NCI-H460 (cell line): Measurements from ENCODE around the gene MAPK11. TPM values are rescaled to one million over a fixed set of nuclear protein-coding genes. Genes with fewer than 3 reads are reported as not detected.

Source experiments
- DNase-seq: peaks from one replicate; pipeline ENCODE4 v3.0.0-alpha.2; 2016; ENCODE audit warnings: low read depth; ENCODE audit errors: extremely low read depth
- total RNA-seq: library from RNA; depleted of rRNA; stranded (reverse); fragments of >200 nt; shearing (Covaris generic); gene quantifications from 2 replicates; pipeline ENCODE4 v1.2.3, GENCODE V29; 2014

Gene MAPK11
- total RNA-seq, 1 experiment from 2014 or later = 1.3 TPM

GRCh38 chr22:50229370-50229769 lies 40.8 kb downstream of the MAPK11 start:
- DNase-seq = no peak

DNA sequence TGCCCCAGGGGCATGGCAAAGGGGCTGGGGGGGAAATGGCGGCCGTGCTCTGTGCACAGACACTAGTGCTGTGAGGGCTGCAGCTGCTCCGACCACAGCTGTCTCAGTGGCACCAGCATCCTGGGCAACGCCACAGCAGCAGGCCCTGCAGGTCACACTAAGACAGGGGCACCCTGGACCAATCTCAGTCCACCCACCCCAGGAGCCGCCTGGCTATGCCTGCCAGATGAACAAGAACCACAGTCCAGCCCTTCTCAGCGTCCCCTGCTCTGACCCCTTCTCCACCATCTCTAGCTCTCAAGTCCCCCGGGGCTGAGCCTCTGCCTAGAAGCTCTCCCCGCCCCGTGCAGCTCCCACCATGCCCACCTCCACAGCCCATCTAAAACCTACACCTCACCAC lies 41.8 kb downstream of the MAPK11 start:
- DNase-seq = no peak

DNA sequence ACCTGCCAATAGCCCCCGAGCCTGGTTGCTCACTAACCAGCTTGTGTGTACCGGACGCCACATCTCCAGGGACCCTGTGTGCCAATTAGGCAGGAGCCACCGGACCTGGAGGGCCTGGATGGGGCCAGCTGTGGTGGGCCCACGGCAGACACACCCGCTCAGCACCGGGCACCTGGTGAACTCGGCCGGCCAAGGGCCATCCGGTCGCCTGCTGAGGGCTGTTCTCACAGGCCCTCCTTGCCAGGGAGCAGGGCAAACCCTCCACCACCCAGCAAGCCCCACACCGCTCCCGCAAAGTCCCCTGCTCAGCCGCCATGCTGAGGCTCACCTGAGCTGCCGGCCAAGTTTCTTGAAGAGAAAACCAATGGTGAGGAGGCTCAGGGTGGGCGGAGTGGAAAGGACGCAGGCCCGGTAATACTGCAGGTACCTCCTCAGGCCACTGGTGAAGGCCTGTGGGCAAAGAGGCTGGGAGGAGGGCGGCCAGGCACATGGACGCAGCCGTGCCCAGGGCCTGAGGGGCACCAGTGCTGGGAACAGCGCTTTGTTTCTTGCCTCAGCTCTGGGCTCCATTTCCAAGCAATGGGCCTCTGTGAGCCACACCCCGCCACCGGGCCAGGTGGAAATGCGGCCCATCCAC lies 42.5 kb downstream of the MAPK11 start:
- DNase-seq = no peak

DNA sequence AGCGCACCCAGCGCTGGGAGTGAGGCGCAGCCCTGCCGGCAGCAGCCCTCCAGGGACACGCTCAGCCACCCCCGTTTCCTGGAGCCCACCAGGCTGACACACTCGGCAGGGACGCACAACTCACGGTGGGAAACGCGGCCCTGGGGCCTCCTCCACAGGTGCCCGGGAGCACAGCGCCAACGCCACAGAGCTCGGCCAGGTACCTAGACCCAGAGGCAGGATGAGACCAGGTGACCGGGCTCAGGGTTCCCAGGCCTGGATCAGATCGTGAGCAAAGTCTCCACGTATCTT lies 43.4 kb downstream of the MAPK11 start:
- no peak for DNase-seq

DNA sequence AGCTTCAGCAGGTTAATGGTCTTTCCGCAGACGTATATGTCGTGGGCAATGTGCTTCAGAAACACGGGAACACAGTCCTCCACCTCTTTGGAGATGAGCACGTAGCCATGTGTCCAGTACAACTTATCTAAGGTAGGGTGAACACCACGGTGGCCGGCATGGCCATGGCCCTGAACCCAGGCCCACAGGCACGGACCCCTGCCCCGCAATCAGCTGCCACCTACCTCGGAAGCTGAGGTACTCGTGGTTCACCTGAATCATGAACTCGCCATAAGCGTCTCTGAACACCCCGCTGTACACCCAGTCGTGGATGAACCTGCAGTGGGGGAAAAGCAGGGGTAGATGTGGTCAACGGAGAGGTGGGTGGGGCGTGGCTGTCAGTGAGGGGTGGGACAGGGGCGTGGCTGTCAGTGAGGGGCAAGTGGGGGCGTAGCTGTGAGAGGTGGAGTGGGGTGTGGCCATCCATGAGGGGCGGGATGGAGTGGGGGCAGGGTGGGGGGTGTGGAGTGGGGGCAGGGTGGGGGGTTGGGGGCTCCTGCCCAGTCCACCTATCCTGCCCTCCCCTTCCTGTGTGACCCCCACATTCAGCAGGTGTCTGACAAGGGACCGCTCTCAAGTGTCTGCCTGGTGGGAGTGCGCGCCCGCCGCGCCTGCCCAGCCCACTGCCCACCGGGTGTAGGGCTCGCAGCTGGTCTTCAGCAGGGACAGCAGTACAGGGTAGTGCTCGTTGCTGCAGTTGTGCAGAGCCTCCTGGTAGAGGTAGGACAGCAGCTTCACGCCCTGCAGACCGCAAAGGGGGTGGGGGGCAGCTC lies 43.9 kb downstream of the MAPK11 start:
- no peak for DNase-seq

DNA sequence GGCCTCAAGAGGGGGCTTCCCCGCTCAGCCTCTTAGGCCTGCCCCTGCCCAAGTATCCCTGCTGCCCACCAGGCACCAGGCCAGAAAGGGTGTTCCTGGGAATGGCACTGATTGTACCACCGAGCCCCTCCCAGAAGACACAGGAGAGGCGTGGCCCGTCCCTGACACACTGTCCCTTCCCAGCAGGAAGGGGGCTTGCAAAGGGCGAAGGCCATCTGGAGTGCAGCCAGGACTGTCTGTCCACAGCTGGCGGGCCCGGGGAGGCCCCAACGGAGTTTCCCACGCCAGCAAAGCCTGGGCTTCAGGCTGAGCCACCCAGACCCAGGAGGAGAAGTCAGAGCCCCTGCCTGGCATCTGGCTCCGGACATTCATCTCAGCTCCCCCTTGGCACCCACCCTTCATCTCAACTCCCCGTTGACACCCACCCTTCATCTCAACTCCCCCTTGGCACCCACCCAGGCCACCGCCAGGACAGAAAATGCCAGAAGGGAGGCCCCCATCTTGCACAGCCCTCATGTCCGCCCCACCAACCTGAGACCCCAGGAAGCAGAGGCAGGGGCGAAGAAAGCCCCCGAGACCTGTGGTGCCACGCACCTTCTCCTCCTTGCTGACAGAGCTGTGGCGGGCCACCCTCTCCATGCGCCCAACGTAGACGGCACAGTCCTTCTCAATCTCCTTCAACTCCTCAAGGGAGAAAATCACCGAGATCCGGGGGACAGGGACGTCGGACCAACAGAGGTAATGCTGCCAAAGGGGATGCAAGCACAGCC lies 44.8 kb downstream of the MAPK11 start:
- DNase-seq = no peak

DNA sequence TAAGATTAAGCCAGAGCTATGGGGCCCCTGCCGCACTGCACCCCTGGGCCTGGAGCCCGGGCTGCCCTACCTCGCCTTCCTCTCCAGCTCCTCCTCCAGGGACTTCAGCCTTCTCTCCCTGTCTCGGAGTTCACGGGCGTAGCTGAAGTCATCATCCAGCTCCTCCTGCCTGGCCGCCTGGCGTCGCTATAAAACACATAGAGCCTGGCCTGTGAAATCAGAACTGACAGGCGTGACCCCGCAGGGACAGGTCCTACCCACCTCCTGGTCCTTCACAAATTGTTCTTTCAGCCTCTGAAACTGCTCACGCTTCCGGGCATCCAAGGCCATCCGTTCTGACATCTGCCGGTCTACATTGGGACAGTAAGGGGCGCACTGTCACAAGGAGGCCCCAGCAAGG lies 46.1 kb downstream of the MAPK11 start:
- no peak for DNase-seq

GRCh38 chr22:50222508-50222907 lies 47.7 kb downstream of the MAPK11 start:
- DNase-seq = no peak

DNA sequence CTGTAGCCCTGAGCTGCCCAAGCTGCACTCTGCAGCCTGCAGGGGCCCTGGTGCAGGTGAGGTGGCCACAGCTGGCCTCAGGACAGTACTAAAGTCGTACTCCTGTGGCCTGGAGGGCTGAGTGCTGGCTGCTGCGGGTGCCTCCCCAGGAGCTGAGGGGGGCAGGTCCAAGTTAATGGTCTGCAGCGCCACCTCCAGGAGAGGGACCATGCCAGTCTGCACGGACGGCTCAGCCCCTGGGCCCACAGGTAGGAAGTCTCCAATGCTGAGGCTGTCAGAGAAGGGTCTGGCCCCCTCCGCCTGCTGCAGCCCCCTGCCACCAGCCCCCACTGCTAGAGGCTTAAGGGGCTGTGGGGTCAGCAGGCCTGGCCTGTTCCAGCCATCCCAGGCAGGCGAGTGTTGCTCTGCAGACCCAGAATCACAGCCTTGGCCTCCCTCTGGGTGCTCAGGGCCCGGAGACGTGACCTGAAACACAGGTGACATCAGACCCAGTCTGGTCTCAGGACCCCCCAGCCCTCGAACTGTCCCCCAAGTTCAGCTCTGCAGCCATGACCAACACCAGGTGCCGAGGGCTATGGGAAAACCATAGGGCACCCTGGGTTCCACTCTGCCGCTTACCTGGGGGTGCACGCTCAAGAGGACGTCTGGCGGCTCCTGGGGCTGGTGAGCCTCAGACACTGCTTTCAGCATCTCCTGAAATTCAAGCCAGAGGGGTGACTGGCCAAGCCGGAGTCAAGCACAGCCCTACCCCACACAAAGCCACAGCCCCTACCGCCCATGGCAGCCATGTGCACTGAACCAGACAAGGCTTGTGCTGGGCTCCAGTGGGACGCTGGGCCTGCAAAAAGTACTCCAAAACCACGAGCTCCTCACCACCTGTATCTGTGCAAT lies 48.5 kb downstream of the MAPK11 start:
- no peak for DNase-seq

GRCh38 chr22:50220603-50221409 lies 49.4 kb downstream of the MAPK11 start:
- no peak for DNase-seq

DNA sequence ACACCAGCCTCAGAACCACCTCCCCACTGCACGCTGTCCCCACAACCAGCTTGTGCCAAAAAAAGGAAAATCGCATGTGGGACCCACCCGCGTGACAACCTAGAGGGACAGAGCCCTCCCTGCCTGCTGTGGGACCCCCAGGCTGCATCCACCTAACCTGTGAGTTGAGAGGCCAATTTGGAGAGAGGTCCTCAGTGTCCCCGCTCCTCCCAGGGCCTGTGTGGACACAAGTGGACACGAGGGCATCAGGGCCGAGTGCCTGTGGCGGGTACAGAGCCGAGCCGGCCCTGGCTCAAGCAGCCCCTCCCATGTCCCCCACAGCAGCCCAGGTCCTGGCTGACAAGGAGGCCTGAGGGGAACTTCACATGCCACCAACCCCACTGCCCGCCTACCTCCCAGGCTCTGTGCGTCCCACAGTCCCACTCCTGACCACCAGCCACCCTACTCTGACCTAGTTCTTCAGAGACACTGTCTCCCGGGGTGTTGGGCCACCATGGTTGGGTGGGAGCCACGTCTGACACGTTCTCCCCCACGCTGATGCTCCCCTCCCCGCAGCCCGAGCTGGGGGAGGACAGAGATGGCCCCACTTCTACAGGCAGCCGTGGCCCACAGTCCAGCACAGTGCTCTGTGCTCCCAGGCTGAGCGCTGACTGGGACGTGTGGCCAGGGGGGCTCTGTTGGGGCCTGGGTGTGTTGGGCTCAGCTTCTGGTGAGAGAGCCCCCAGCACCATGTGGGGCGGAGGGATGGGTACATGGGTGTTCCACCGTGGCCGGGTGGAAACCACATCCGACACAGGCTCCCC lies 50.2 kb downstream of the MAPK11 start:
- DNase-seq = no peak

GRCh38 chr22:50218996-50219727 lies 51.0 kb downstream of the MAPK11 start:
- no peak for DNase-seq

DNA sequence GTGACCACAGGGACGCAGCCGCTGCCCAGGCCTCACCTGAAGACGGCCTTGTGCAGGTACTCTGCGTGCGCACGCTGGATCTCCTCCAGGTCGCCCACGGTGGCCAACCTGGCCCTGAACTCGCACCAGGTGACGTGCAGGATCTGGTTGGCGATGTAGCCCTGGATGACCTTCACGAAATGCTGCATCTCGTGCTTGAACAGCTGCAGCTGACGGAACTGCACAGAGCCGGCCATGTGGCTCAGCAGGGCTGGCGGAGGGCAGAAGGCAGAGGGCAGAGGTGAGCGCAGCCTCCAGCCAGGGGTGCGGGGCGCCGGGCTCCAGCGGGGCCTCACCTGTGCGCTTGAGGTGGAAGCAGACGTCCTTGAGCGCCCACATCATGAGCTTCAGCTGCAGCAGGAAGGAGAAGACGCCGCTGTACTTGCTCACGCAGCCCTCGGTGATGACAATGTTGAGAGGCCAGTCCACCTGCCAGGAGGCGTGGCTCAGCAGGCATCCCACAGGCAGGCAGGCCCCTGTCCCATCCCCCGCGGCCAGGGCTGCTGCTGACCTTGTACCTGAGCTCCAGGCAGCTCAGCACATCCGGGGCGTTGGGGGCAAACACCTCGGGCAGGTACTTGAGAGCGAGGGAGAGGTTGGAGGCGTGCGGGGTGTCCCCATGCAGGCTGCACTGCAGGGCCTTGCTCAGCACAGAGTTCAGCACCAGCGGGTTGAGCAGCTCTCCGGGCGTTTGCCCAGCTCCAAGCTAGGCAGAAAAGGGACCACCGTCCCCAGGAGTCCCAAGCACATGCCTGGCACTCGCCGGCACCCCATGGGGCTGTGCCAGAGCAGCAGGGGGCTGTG lies 51.8 kb downstream of the MAPK11 start:
- DNase-seq = no peak

DNA sequence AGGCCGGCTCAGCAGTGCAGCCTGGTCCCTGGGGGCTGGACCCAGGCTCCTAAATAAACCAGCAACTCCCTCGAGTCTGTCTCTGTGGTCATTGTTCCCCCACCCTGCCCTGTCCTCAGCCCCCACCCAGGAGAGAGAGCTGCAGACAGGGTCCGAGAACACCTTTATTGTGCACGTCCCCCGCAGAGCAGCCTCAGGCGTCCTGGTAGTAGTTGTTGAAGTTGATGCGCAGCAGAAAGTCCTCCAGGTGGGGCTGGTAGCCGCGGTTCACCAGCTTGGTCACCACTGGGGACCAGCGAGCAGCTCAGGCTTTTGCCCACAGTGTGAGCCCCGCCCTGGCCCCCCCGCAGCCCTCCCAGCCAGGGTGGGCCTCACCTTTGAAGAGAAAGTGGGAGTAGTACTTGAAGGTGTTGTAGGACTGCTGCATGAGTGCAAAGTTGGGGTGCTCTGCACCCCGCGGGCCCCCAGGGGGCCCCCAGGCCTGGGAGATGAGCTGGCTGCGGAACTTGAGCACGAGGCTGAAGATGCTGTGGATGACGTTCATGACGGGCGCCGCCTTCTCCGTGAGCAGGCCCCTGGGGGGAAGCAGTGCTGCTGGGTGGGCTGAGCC lies 52.5 kb downstream of the MAPK11 start:
- no peak for DNase-seq

DNA sequence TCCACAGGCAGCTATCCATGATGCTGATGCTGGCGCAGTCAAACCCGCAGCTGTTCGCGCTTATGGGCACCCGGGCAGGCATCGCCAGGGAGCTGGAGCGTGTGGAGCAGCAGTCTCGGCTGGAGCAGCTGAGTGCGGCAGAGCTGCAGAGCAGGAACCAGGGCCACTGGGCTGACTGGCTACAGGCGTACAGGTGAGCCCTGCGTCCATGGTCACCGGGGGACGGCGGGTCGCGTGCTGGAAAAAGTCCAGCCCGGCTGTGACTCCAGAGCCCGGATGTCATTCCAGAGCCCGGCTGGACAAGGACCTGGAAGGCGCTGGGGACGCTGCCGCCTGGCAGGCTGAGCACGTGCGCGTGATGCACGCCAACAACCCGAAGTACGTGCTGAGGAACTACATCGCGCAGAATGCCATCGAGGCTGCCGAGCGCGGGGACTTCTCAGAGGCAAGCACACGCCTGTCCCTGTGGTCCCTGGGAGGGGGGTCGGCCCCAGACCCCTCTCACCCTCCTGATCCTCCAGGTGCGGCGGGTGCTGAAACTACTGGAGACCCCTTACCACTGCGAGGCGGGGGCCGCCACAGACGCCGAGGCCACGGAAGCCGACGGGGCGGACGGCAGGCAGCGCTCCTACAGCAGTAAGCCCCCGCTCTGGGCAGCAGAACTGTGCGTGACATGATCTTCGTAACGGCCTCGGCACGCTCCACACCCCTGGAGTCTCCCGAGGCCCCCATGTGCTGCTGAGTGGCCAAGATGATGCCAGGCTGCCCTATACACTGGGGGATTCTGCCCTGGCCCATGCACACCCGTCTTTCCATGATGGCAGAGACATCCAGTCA lies 53.3 kb downstream of the MAPK11 start:
- DNase-seq = no peak

DNA sequence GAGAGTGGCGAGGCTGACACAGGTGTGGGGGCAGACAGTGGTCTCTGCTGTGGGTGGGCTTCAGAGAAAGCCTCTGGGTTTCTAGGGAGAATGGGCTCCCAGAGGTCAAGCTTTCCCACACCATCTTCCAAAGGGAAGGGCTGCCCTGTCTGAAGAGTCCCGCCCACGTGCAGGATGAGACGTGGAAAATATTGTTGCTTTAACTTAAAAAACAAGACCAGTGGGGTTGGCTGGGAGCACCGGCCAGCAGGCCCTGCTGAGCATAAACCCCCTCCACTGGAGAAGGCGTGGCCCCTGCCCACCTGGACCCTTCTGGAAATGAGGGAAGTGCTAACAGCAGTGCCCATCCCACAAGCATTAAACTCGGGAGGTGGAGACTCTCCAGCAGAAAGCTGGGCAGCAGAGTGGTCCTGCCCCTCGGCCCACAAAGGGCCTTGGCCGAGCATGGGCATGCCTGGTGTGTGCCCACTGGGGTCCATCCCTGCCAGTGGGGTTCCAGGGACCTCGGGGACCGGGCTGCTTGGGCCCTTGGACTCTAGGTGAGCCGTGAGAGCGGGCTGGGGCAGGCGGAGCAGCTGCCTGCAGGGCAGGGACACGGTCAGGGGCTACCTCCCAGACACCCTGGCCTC lies 54.0 kb downstream of the MAPK11 start:
- no peak for DNase-seq
